Measurements from ENCODE around the gene ARHGAP18. TPM values are rescaled to one million over a fixed set of nuclear protein-coding genes. Genes with fewer than 3 reads are reported as not detected.

ARHGAP18 gene
- total RNA-seq, 3 donors from 2014 or later, result 2.1 to 2.5 (median 2.3) TPM

GRCh38 chr6:129643968-129644367 lies 66.0 kb downstream of the ARHGAP18 start:
- Mint-ChIP-seq H3K4me1 (ENCODE audit: low read depth) (peaks cover 3% of the 10 kb centered on the region), H3K4me3 (no peak overlapping the region), H3K27me3 (ENCODE audit: low read depth) (no peaks in the 10 kb centered on the region), H3K36me3 (ENCODE audit: insufficient read depth) (peaks cover 6% of the 10 kb centered on the region), H3K9me3 (no peaks in the 10 kb centered on the region)
- no peak for ATAC-seq
- no peak for DNase-seq

- H3K9me3 Mint-ChIP-seq, result no peaks in the 10 kb centered on the region
- no peaks in the 10 kb centered on the region for H3K4me1 Mint-ChIP-seq (ENCODE audit: low read depth)
- no peak overlapping the region for H3K4me3 Mint-ChIP-seq
- no peak for DNase-seq
- H3K36me3 Mint-ChIP-seq (ENCODE audit: insufficient read depth), result peaks cover 6% of the 10 kb centered on the region
- no peak for ATAC-seq
- no peaks in the 10 kb centered on the region for H3K27me3 Mint-ChIP-seq (ENCODE audit: low read depth)
These were observed 66.8 kb downstream of the ARHGAP18 start for GRCh38 chr6:129643176-129643575.

- ATAC-seq (no peak), DNase-seq (no peak)
- H3K9me3 Mint-ChIP-seq, result no peaks in the 10 kb centered on the region
These were observed 67.7 kb downstream of the ARHGAP18 start for GRCh38 chr6:129642322-129642721.

GRCh38 chr6:129641344-129641743 lies 68.6 kb downstream of the ARHGAP18 start:
- H3K27me3 Mint-ChIP-seq (ENCODE audit: low read depth), result no peaks in the 10 kb centered on the region
- H3K4me1 Mint-ChIP-seq (ENCODE audit: low read depth), result no peaks in the 10 kb centered on the region
- no peak overlapping the region for H3K4me3 Mint-ChIP-seq
- no peak for ATAC-seq
- no peaks in the 10 kb centered on the region for H3K9me3 Mint-ChIP-seq
- DNase-seq, result no peak
- H3K36me3 Mint-ChIP-seq (ENCODE audit: insufficient read depth), result peaks cover 11% of the 10 kb centered on the region

More at GRCh38 chr6:129642322-129642721, 67.7 kb downstream of the ARHGAP18 start:
- Mint-ChIP-seq H3K4me1 (ENCODE audit: low read depth) (no peaks in the 10 kb centered on the region), H3K36me3 (ENCODE audit: insufficient read depth) (peaks cover 9% of the 10 kb centered on the region), H3K4me3 (no peak overlapping the region), H3K27me3 (ENCODE audit: low read depth) (no peaks in the 10 kb centered on the region)

- Mint-ChIP-seq H3K4me1 (ENCODE audit: low read depth) (no peaks in the 10 kb centered on the region), H3K4me3 (no peak overlapping the region), H3K36me3 (ENCODE audit: insufficient read depth) (peaks cover 14% of the 10 kb centered on the region), H3K9me3 (no peaks in the 10 kb centered on the region), H3K27me3 (ENCODE audit: low read depth) (no peaks in the 10 kb centered on the region)
- DNase-seq, result no peak
- no peak for ATAC-seq
These were observed 71.3 kb downstream of the ARHGAP18 start for GRCh38 chr6:129638686-129639085.

- Mint-ChIP-seq H3K27me3 (ENCODE audit: low read depth) (no peaks in the 10 kb centered on the region), H3K36me3 (ENCODE audit: insufficient read depth) (peaks cover 14% of the 10 kb centered on the region), H3K4me3 (no peak overlapping the region), H3K4me1 (ENCODE audit: low read depth) (no peaks in the 10 kb centered on the region), H3K9me3 (no peaks in the 10 kb centered on the region)
- ATAC-seq (no peak), DNase-seq (no peak)
These were observed 71.8 kb downstream of the ARHGAP18 start for GRCh38 chr6:129638055-129638684.

- no peaks in the 10 kb centered on the region for H3K27me3 Mint-ChIP-seq (ENCODE audit: low read depth)
- H3K4me3 Mint-ChIP-seq, result no peak overlapping the region
- H3K9me3 Mint-ChIP-seq, result no peaks in the 10 kb centered on the region
- DNase-seq, result no peak
- peaks cover 14% of the 10 kb centered on the region for H3K36me3 Mint-ChIP-seq (ENCODE audit: insufficient read depth)
- no peaks in the 10 kb centered on the region for H3K4me1 Mint-ChIP-seq (ENCODE audit: low read depth)
- ATAC-seq, result no peak
These were observed 72.5 kb downstream of the ARHGAP18 start for GRCh38 chr6:129637340-129638054.

GRCh38 chr6:129635396-129636130 lies 74.4 kb downstream of the ARHGAP18 start:
- no peaks in the 10 kb centered on the region for H3K27me3 Mint-ChIP-seq (ENCODE audit: low read depth)
- H3K9me3 Mint-ChIP-seq, result no peaks in the 10 kb centered on the region
- H3K4me1 Mint-ChIP-seq (ENCODE audit: low read depth), result peaks cover 6% of the 10 kb centered on the region
- ATAC-seq (no peak), DNase-seq (no peak)
- H3K36me3 Mint-ChIP-seq (ENCODE audit: insufficient read depth), result peaks cover 11% of the 10 kb centered on the region
- no peak overlapping the region for H3K4me3 Mint-ChIP-seq

- no peaks in the 10 kb centered on the region for H3K27me3 Mint-ChIP-seq (ENCODE audit: low read depth)
These were observed 75.4 kb downstream of the ARHGAP18 start for GRCh38 chr6:129634411-129635230.

GRCh38 chr6:129633529-129633928 lies 76.4 kb downstream of the ARHGAP18 start:
- no peaks in the 10 kb centered on the region for H3K27me3 Mint-ChIP-seq (ENCODE audit: low read depth)
- ATAC-seq, result no peak
- no peak overlapping the region for H3K4me3 Mint-ChIP-seq
- peaks cover 6% of the 10 kb centered on the region for H3K4me1 Mint-ChIP-seq (ENCODE audit: low read depth)
- no peak for DNase-seq
- H3K36me3 Mint-ChIP-seq (ENCODE audit: insufficient read depth), result peaks cover 12% of the 10 kb centered on the region
- H3K9me3 Mint-ChIP-seq, result no peaks in the 10 kb centered on the region

More at GRCh38 chr6:129634411-129635230, 75.4 kb downstream of the ARHGAP18 start:
- H3K4me1 Mint-ChIP-seq (ENCODE audit: low read depth), result peaks cover 6% of the 10 kb centered on the region
- peaks cover 11% of the 10 kb centered on the region for H3K36me3 Mint-ChIP-seq (ENCODE audit: insufficient read depth)
- H3K9me3 Mint-ChIP-seq, result no peaks in the 10 kb centered on the region
- DNase-seq (no peak), ATAC-seq (no peak)
- H3K4me3 Mint-ChIP-seq, result no peak overlapping the region

GRCh38 chr6:129632172-129632613 lies 77.8 kb downstream of the ARHGAP18 start:
- no peaks in the 10 kb centered on the region for H3K9me3 Mint-ChIP-seq
- no peak overlapping the region for H3K4me3 Mint-ChIP-seq
- ATAC-seq (no peak), DNase-seq (no peak)
- H3K4me1 Mint-ChIP-seq (ENCODE audit: low read depth), result peaks cover 6% of the 10 kb centered on the region
- no peaks in the 10 kb centered on the region for H3K27me3 Mint-ChIP-seq (ENCODE audit: low read depth)
- peaks cover 5% of the 10 kb centered on the region for H3K36me3 Mint-ChIP-seq (ENCODE audit: insufficient read depth)

GRCh38 chr6:129631070-129631469 lies 78.9 kb downstream of the ARHGAP18 start:
- DNase-seq (no peak), ATAC-seq (no peak)
- Mint-ChIP-seq H3K36me3 (ENCODE audit: insufficient read depth) (peaks cover 4% of the 10 kb centered on the region), H3K9me3 (no peaks in the 10 kb centered on the region), H3K27me3 (ENCODE audit: low read depth) (no peaks in the 10 kb centered on the region), H3K4me3 (no peak overlapping the region), H3K4me1 (ENCODE audit: low read depth) (peaks cover 6% of the 10 kb centered on the region)

GRCh38 chr6:129630596-129630995 lies 79.4 kb downstream of the ARHGAP18 start:
- Mint-ChIP-seq H3K4me3 (no peak overlapping the region), H3K27me3 (ENCODE audit: low read depth) (no peaks in the 10 kb centered on the region), H3K36me3 (ENCODE audit: insufficient read depth) (peaks cover 3% of the 10 kb centered on the region), H3K9me3 (no peaks in the 10 kb centered on the region), H3K4me1 (ENCODE audit: low read depth) (peaks cover 6% of the 10 kb centered on the region)
- DNase-seq, result no peak
- no peak for ATAC-seq
